ENCODE data around the gene RIT1.
A peak's percentile ranks its signal among the peaks of the same experiment; 100 is the strongest.

RIT1 gene

DNA sequence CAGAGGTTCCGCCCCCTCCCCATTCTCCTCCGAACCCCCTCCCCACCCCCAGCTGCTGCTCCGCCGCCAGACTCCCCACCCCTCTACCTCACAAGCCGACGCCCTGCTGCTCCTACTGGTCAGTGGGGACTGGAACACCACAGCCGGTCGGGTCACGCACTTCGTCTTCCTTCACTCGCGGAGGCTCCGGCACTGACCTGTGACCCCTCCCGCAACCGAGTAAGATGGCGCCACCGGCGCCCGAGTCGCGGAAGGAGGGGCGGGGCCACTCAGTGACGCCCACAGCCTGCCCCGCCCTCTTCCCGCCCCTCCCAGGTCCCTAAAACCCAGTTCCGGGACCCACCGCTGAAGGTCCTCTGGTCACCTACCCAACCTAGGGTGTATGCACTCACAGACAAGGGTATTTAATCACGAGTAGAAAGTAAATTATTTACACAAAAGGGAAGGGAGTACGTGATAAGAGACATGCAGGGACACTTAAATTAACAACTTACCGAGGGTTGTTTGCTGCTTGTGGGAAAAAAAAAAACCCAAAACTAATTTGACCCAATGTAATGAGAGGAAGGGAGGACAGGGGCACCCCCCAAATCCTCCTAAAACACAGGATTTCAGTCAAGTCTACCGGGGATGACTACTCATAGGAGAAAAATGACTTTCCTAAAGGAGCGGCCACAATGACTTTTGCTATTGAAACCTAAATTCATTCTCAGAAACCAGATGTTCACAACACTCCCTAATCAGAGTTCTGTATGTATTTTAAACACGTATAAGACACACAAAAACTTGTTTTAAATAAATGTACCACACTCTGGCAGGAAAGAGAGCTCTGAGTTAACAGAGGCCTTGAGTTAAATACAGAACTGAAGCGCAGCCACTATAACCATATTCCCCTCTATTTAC, at the start of gene RIT1:
RIT1 (minus strand) TSS at position 194 of the 900 bp plus-strand sequence. CDS start 588 bp downstream, outside the sequence.
- DNase-seq (ENCODE audit: low spot score): peak; percentile 82

GRCh38 chr1:155960081-155960745, 49.1 kb upstream of the RIT1 start:
- no peak for DNase-seq (ENCODE audit: low spot score)

DNA sequence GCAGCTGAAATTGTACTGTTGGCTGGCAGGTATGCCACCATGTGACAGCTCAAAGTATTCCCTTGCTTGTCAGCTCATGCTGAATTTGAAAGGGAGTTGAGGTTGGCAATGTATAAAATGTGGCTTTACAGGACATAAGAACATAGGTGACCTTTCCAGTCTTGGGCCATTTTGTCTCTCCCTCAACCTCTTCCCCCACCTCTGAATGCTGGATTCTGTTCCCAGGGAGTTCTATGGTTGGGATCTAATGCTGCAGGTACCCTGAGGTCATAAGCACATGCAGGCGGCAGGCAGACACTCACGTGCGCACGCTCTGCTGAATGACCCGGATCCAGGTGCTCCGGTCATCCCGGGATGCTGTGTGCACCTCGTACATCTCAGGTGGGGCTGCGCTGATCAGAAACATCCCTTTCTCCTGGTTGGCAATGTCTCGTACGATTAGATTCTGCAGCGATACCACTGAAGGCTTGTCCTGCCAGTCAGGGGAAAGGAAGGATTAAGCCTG, 46.3 kb upstream of the RIT1 start:
- DNase-seq (ENCODE audit: low spot score): no peak

GRCh38 chr1:155954645-155955044, 43.5 kb upstream of the RIT1 start:
- no peak for DNase-seq (ENCODE audit: low spot score)

GRCh38 chr1:155952505-155952890, 41.3 kb upstream of the RIT1 start:
- no peak for DNase-seq (ENCODE audit: low spot score)

DNA sequence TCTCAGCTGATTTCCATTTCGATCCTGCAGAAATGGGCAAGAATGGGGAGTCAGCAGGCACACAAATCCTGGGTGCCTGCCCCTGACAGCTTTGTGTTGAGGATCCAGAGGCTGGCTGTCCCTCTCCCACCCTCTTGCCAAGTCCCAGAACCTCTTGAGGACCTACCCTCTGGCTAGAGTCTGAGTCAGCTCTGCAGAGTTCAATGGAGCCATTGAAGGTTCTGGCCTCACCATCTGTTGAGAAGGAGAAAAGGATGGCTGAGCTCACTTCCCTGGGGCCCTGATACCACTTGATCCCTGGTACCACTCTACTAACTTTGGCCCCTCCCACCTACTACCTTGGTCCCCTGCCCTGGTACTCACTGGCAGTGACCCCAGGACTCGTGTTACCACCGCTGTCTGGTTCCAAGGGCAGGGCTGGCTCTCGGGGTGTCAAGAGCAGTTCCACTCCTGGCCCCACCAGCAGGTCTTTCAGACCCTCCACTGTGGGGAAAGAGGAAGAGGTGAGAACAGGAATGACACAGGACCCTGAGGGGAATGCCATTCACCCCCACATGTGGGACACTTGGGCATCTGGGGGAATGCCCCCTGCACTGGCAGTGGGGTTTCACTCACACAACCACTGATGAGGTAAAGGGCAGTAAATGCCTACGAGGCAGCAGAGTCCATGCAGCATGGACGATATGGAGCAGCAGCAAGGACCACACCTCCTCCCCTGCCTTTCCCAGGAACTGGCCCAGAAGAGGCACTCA, 40.8 kb upstream of the RIT1 start:
- no peak for DNase-seq (ENCODE audit: low spot score)

- DNase-seq (ENCODE audit: low spot score): no peak
These were observed 39.7 kb upstream of the RIT1 start for GRCh38 chr1:155950829-155951228.

GRCh38 chr1:155947741-155948140, 36.6 kb upstream of the RIT1 start:
- no peak for DNase-seq (ENCODE audit: low spot score)

GRCh38 chr1:155947292-155947691, 36.1 kb upstream of the RIT1 start:
- DNase-seq (ENCODE audit: low spot score): no peak

GRCh38 chr1:155946633-155947219, 35.6 kb upstream of the RIT1 start:
- no peak for DNase-seq (ENCODE audit: low spot score)

- no peak for DNase-seq (ENCODE audit: low spot score)
These were observed 33.3 kb upstream of the RIT1 start for GRCh38 chr1:155944444-155944799.

DNA sequence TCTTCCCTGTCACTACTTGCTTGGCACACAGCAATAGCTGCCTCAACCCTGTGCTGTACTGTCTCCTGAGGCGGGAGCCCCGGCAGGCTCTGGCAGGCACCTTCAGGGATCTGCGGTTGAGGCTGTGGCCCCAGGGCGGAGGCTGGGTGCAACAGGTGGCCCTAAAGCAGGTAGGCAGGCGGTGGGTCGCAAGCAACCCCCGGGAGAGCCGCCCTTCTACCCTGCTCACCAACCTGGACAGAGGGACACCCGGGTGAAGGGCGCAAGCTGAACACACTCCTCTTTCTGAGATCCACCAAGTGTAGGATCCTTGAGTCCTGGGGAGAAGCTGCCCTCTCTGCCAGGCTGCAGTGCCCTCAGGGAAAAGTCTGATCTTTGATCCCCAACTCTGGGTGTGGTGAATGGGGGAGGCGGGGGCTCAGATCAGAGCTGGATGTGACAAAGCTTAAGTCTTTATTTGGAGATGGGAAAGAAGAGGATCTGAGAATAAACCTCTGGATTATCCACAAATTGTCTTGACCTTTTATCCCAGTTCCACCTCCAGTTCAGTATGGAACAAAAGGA, 31.5 kb upstream of the RIT1 start:
- DNase-seq (ENCODE audit: low spot score): no peak

DNA sequence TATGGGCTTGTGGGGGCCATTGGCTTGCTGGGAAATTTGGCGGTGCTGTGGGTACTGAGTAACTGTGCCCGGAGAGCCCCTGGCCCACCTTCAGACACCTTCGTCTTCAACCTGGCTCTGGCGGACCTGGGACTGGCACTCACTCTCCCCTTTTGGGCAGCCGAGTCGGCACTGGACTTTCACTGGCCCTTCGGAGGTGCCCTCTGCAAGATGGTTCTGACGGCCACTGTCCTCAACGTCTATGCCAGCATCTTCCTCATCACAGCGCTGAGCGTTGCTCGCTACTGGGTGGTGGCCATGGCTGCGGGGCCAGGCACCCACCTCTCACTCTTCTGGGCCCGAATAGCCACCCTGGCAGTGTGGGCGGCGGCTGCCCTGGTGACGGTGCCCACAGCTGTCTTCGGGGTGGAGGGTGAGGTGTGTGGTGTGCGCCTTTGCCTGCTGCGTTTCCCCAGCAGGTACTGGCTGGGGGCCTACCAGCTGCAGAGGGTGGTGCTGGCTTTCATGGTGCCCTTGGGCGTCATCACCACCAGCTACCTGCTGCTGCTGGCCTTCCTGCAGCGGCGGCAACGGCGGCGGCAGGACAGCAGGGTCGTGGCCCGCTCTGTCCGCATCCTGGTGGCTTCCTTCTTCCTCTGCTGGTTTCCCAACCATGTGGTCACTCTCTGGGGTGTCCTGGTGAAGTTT, 30.8 kb upstream of the RIT1 start:
- DNase-seq (ENCODE audit: low spot score): no peak

- DNase-seq (ENCODE audit: low spot score): peak; percentile 40
These were observed 30.1 kb upstream of the RIT1 start, which contains the start of gene RXFP4 for GRCh38 chr1:155940993-155941844. Gene RXFP4 (plus strand): TSS chr1:155941638. CDS start chr1:155941710, 72 bp downstream.

DNA sequence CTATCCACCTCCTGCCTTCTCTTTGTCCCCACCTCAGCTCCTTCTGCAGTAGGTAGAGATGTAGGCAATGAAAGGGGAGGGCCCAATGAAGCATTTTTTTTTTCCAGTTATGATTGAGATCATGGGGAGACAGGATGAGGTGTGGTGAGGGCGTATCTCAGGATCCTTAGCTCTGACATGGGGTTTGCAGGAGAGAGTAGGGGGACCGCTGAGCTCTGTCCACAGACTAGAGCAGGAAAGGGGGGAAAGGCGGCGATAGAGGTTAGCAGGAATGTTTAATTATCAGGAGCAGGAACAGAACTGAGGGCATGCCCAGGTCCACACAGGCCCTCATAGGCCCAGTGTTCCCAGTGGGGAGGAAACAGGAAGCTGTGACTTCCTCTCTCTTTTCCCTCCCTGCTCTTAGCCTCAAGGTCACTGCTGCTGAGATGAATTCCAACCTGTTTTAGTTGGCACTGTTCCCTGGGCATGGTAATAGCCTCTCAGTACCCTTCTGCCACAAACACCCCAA, 29.4 kb upstream of the RIT1 start:
- DNase-seq (ENCODE audit: low spot score): peak; percentile 58

- DNase-seq (ENCODE audit: low spot score): peak; percentile 69
These were observed 27.1 kb upstream of the RIT1 start for GRCh38 chr1:155938220-155938627.

GRCh38 chr1:155934936-155935590, 23.9 kb upstream of the RIT1 start:
- DNase-seq (ENCODE audit: low spot score): no peak

- DNase-seq (ENCODE audit: low spot score): peak; percentile 94
These were observed 23.2 kb upstream of the RIT1 start, which contains the start of gene KHDC4 for GRCh38 chr1:155934097-155934935. Gene KHDC4 (minus strand): TSS chr1:155934413. CDS start chr1:155934373, 40 bp downstream.
